D341Med (cell line): ENCODE data around the gene ERC1.
"Not testable (repeated sequence)": the region's sequence is repeated elsewhere in the genome, so short reads cannot be mapped to it uniquely, and the experiment has no call there.

Experiments
- DNase-seq: peaks from one replicate; pipeline ENCODE4 v3.0.0; 2012; ENCODE audit warnings: low spot score

Gene ERC1

DNA sequence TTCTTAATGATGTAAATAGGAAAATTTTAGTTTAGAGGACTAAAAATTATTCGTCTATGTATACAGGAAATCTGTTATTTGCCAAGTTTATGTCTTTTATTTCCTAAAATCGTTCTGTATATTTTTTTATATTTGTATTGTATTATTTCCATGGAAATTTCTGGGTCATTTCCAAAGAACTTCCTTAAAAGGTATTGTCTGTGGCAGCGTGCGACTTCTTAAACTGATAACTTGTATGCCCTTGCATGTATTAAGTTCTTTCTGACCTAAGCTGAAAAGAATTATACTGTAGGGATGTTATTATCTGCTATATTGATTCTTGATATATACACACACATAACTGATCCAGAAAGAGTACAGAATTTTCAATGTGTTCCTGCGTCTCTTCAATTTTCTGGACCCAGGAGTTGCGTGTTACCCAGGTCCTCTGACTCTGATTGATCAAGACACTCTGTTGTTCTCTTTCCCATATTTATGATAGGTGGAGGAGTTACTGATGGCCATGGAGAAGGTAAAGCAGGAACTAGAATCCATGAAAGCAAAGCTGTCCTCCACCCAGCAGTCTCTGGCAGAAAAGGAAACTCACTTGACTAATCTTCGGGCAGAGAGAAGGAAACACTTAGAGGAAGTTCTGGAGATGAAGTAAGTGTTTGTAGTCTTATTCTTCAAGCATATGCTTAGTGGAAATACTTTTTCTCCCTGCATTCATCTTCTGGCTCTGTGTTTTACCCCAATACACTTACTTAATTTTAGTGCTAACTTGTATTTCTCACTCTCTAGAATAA, 298.5 kb downstream of the ERC1 start:
- no peak for DNase-seq

- DNase-seq = no peak
Measured at GRCh38 chr12:1290716-1291115, 299.7 kb downstream of the ERC1 start.

DNA sequence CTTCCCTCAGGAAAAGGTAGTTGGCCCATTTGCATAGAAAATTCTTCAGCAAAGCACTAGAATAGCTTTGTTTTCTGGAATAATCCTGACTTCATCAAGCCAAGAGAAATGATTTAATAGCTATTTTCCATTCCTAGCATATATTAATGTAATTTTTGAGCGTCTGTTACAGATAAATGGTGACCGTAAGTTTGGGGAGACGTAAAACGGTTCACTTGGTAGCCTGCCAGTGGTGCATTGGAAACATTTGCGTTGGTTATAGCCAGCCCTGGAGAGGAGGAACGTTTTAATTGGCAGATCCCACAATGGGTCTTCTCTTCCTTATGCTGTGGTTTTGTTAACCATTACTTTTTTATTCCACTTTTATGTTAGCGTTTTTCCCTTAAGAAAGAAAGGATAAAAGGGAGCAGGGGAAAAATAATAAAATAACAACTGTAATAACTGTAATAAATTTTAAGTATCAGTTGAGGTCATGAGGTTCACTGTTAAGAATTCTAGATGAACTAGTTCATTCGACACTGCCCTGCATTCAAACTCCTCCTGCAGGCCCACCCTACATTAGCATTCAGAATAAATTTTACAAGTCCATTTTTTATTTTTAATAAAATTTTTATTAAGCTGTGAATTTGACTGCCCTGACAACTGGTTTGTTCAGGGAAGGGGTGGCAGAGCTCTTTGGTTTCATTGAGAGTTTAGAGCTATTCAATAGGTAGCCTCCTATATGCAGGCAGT, 300.7 kb downstream of the ERC1 start:
- DNase-seq = no peak

DNA sequence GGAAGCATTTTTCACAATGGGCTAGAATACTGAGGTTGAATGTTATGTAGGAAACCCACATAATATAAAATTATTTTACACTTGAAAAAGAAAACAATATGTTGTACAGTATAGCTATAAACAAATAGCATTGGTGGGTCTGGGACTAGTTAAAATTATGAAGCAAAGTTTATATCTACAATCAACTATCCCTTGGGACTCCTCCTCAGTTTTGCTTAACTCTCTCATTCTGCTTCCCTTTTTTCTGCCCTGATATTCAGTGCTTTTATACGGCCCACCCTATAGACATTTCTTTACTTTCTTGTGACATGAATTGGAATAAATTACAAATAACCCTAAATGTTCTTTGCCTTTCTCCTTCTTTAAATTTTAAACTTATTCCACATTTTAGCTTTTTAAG, 302.9 kb downstream of the ERC1 start:
- DNase-seq = no peak

GRCh38 chr12:1297206-1297605, 306.2 kb downstream of the ERC1 start:
- DNase-seq = no peak

DNA sequence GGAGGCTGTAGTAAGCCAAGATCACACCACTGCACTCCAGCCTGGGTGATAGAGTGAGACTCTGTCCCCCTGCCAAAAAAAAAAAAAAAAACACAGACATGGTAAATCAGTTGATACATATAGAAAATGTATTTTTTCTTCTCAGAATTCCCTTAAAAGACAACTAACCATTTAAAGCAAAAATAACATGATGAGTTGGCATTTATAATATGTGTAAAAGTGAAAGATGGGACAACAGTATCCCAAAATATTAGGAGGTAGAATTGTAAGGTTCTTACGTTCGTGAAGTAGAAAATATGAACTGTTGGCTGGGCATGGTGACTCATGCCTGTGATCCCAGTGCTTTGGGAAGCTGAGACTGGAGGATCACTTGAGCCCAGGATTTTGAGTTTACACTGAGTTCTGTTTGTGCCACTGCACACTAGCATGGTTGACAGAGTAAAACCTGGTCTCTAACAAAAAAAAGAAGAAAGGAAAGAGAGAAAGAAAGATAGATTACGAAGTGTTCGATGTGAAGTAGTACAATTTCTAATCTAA, 306.7 kb downstream of the ERC1 start:
- DNase-seq = no peak

DNA sequence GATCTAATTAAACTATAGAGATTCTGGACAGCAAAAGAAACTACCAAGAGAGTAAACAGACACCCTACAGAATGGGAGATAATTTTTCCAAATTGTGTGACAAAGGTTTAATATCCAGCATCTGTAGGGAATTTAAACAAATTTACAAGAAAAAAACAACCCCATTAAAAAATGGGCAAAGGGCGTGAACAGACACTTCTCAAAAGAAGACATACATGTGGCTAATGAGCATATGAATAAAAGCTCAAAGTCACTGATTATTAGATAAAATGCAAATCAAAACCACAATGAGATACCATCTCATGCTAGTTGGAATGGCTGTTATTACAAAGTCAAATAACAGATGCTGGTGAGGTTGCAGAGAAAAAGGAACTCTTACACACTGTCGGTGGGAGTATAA, 309.4 kb downstream of the ERC1 start:
- no peak for DNase-seq

DNA sequence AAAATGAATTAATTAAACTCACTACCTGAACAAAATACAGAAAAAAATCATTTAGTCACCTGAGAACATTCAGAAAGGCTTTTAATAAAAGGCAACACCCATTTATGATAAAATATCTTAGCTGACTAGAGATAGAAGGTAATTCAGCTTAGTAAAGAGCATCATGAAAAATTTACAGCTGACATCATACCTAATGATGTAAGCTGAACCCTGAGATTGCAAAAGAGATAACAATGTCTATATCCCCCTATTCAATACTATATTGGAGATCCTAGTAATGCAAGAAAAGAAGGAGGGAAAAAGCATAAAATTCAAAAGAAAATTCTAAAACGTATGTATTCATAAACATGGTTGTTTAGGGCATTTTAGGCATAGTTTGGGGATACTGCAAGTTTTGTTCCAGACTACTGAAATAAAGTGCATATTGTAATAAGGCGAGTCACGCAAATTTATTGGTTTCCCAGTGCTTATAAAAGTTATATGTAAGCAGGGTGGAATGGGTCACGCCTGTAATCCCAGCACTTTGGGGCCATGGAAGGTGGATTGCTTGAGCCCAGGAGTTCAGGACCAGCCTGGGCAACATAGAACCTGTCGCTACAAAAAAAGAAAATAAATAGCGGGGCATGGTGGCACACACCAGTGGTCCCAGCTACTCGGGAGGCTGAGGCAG, 311.3 kb downstream of the ERC1 start:
- DNase-seq = no peak

GRCh38 chr12:1305063-1305434, 314.0 kb downstream of the ERC1 start:
- DNase-seq = no peak

DNA sequence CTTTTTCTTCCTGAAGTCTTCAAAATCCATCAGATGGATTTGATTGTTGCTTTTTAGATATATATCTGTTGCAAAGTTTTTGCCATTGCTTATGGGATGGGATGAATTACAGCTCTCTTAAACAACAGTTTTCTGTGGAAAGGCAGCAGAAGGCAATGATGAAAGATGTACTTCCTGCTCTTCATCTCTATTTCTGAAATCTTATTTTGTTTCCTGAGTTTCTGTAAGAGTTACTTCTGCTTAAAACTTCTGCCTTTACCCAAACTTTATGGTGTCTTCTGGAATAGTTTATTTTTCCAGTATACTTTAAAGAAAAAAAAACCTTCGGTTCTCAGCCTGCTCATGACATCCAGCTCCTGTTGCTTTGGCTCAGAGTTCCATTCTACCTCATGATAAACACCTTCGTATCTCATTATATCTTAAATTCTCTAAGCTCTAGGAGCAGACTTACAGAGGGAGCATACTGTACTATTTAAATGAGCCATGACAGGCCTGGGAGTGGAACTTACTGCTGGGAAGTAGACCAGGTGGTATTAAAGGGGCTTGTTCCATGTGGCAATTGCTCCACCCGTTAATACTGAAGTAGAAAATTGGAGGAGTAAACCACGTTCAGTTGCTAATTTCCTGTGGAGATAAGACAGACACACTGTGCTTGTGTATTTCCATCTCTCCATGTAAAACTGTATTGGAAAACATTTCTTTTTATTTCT, 314.9 kb downstream of the ERC1 start:
- no peak for DNase-seq

DNA sequence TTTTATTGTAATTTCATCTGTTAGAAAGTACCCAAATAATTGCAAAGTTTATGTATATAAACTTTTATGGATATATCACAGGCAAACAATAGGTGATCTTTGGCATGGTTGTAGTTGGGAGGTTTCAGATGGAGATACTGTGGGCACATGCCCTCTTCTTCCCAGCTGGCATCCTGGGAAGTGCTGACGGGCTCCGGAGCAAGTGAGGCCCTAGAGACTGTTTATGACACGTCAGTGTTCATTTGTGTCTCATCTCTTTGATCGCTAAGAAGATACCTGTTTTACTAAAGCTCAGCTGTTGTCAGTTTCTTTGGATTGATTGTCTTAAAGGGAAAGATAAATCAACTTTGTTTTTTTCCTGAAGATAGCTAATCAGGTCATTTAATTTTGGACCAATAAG, 315.8 kb downstream of the ERC1 start:
- no peak for DNase-seq

GRCh38 chr12:1307796-1308195, 316.8 kb downstream of the ERC1 start:
- no peak for DNase-seq

DNA sequence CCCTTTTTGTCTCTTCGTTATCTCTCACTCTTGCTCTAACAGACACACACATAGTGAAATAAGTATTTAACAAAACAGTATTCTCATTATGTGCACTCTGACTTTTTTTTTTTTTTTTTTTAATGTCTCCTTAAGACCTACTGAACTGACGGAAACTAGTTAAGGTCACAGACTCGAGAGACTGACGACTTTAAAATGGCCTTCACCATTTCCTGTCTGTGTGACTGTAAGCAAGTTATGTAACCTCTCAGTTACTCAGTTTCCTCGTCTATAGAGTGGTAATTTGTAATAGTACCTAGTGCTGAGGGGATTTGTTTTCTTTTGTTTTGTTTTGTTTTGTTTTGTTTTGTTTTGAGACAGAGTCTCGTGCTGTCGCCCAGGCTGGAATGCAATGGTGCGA, 318.6 kb downstream of the ERC1 start:
- no peak for DNase-seq

DNA sequence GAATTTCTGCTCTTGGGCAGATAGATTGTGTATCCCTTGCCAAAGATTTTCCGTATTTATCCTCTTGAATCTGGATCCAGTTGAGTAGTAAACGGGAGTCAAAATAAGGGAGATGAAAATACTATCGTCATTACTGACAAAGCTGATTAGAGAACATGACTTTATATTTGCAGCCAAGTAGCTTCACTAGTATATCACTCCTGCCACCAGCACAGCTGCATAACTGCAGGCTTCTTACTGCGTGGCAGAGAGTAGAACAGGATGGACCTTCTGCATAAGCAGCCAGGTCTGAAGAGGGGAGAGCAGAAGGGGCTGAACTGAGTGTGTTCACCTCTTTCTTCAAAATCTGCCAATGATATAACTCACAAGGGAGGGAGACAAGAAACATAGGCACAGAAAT, 319.6 kb downstream of the ERC1 start:
- no peak for DNase-seq

GRCh38 chr12:1311145-1311544, 320.1 kb downstream of the ERC1 start:
- DNase-seq = no peak

DNA sequence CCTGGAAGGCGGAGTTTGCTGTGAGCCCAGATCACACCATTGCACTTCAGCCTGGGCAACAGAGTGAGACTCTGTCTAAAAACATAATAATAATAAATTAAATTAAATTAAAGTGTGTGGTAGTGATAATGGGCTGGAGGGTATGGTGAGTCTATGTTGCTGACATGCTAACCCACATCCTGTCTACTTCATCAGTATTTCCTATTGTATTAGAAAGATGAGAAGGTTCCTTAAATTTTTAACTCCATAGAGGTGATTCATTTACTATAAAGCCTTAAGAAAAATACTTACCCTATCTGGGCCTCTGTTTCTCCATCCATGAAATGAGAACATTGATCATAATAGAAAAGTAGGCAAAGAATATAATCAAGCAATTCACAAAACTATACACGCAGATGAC, 322.9 kb downstream of the ERC1 start:
- DNase-seq = no peak

- DNase-seq = no peak
Measured at GRCh38 chr12:1314523-1314922, 323.5 kb downstream of the ERC1 start.

DNA sequence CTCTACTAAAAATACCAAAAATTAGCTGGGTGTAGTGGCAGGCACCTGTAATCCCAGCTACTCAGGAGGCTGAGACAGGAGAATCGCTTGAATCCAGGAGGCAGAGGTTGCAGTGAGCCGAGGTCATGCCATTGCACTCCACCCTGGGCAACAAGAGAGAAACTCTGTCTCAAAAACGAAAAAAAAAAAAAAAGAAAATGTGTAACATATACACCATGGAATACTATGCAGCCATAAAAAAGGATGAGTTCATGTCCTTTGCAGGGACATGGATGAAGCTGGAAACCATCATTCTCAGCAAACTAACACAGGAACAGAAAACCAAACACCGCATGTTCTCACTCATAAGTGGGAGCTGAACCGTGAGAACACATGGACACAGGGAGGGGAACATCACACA, 326.0 kb downstream of the ERC1 start:
- DNase-seq = not testable (repeated sequence)

GRCh38 chr12:1318327-1319031, 327.5 kb downstream of the ERC1 start:
- DNase-seq = peak; percentile 46

DNA sequence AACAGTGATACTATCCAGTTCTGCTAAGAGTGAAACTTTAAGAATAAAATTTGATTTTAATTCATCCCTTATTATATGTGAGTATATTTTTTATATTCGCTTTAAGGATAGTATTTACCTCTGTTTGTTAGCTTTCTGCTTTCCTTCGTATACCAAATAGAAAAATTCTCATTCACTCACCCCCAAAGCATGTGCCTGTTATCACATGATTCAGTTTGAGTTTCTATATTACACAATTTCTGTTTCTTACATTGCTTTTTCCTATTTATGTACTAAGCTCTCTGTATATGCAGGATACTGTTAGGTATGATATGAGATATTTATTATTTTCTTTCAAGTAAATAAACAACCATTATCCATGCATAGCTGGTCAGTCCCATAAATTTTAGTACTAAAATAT, 328.2 kb downstream of the ERC1 start:
- DNase-seq = no peak

DNA sequence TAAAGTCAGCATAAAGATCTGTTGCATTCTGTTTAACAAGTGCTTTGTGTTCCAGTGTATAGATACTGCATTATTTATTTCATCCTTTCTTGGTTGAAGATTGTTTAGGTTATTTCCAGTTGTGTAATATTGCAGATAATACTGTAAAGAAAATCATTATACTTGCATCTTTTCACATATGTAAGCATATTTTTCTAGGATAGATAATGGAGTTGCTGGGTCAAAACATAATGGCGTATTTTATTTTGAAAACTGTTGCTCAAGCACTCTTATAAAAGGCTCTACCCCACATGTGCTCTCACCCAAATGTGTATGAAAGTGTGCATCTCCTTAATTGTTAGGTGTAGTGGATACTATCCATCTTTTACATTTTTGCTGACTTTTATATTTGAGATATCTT, 329.0 kb downstream of the ERC1 start:
- no peak for DNase-seq

GRCh38 chr12:1322821-1323220, 331.8 kb downstream of the ERC1 start:
- DNase-seq = no peak
